HepG2 (cell line): ENCODE measurements around the gene ARL10. TPM values are rescaled to one million over a fixed set of nuclear protein-coding genes. Genes with fewer than 3 reads are reported as not detected.

ENCODE experiments used
- ATAC-seq: fragments of 200-7000 bp; cut with Tn5 transposase; 3 replicates; pipeline ENCODE4 v1.9.1; 2020; ENCODE audit warnings: mild to moderate bottlenecking, moderate library complexity
- BruUV-seq: library from RNA; stranded (reverse); fragments of 400-500 nt; replicated peaks from 2 replicates; lab custom pipeline; 2021; lab: Mats Ljungman, UMichigan
- CTCF ChIA-PET: fragments of 300-600 bp; formaldehyde crosslinking; extraction: SDS; loops from one replicate; lab custom pipeline; 2021; ENCODE audit warnings: low total read pairs, inconsistent platforms, low intra/inter-chr PET ratio; lab: Yijun Ruan, JAX
- POLR2A ChIA-PET: fragments of 350-600 bp; sonication (Branson Sonifier 250); formaldehyde crosslinking; loops from one replicate; lab custom pipeline; 2020; ENCODE audit warnings: antibody characterized with exemption, inconsistent platforms; lab: Yijun Ruan, JAX
- DNase-seq: peaks from one replicate; pipeline ENCODE4 v3.0.0-alpha.2; 2015; ENCODE audit warnings: low spot score
- FAIRE-seq: peaks from 3 replicates; lab custom pipeline; 2011; peaks lifted over from hg19 to GRCh38; lab: Jason Lieb, UNC
- H2AFZ ChIP-seq: one replicate; pipeline ENCODE4 v1.6.1; 2011; ENCODE audit warnings: low read length, inconsistent platforms
- H3K27ac ChIP-seq: fragments of 300-600 bp; 3 replicates; pipeline ENCODE4 v1.8.0; 2011; ENCODE audit warnings: mixed run types, mild to moderate bottlenecking, mixed read lengths, low read length, inconsistent platforms; ENCODE audit not compliant: insufficient read depth; ENCODE audit errors: extremely low read length
- H3K27me3 ChIP-seq, 2 experiments: fragments of 200-600 bp in 1 of 2; 2 replicates in 1 of 2; 3 replicates in 1 of 2; pipeline versions ENCODE4 v1.6.0 to v1.8.0; 2011; ENCODE audit warnings: low read length in 2 of 2, mild to moderate bottlenecking in 2 of 2, moderate library complexity in 2 of 2, inconsistent platforms in 1 of 2; ENCODE audit not compliant: insufficient read depth in 2 of 2, control insufficient read depth in 1 of 2
- H3K36me3 ChIP-seq, 2 experiments: fragments of 200-600 bp in 1 of 2; replicated peaks in 1 of 2; 2 replicates in 1 of 2; 3 replicates in 1 of 2; pipeline versions ENCODE4 v1.5.1 to v1.8.0; 2011; ENCODE audit warnings: low read length in 2 of 2, inconsistent platforms in 1 of 2; ENCODE audit not compliant: insufficient read depth in 2 of 2, control insufficient read depth in 1 of 2
- H3K4me1 ChIP-seq: 2 replicates; pipeline ENCODE4 v1.5.1; 2012; ENCODE audit warnings: low read length, inconsistent platforms; ENCODE audit not compliant: insufficient read depth
- H3K4me2 ChIP-seq: 2 replicates; pipeline ENCODE4 v1.6.0; 2011; ENCODE audit warnings: low read depth, low read length, inconsistent platforms
- H3K4me3 ChIP-seq, 3 experiments: fragments of 200-600 bp in 1 of 3; sonication (generic), shearing (Covaris generic) in 1 of 3; replicated peaks in 1 of 3; 2 replicates each; pipeline ENCODE4 v1.5.1; 2011 to 2016; ENCODE audit warnings: low read length in 3 of 3, inconsistent platforms in 2 of 3, low read depth in 2 of 3, mild to moderate bottlenecking in 2 of 3, control low read depth in 1 of 3, mixed read lengths in 1 of 3; ENCODE audit not compliant: insufficient read depth in 1 of 3
- H3K79me2 ChIP-seq: one replicate; pipeline ENCODE4 v1.6.1; 2011; ENCODE audit warnings: low read length, inconsistent platforms; ENCODE audit not compliant: insufficient read depth
- H3K9ac ChIP-seq: 2 replicates; pipeline ENCODE4 v1.6.0; 2011; ENCODE audit warnings: mild to moderate bottlenecking, low read depth, low read length, inconsistent platforms; ENCODE audit not compliant: insufficient read depth
- H3K9me3 ChIP-seq: 2 replicates; pipeline ENCODE4 v1.5.1; 2012; ENCODE audit warnings: mild to moderate bottlenecking, low read length
- H4K20me1 ChIP-seq: 2 replicates; pipeline ENCODE4 v1.6.0; 2011; ENCODE audit warnings: inconsistent platforms, mild to moderate bottlenecking, low read length, moderate library complexity; ENCODE audit not compliant: insufficient read depth
- ELF3 ChIP-seq: IDR thresholded peaks from 2 replicates; pipeline ENCODE4 v1.6.1; 2016; ENCODE audit warnings: missing genetic modification reagents, missing compliant biosample characterization
- GATA4 ChIP-seq: sonication (generic); IDR thresholded peaks from 2 replicates; pipeline ENCODE4 v1.6.1; 2016; ENCODE audit warnings: antibody characterized with exemption, low read depth, borderline replicate concordance
- MIER3 ChIP-seq: IDR thresholded peaks from 2 replicates; pipeline ENCODE4 v1.6.1; 2016; ENCODE audit warnings: missing compliant biosample characterization, borderline replicate concordance
- POLR2AphosphoS2 ChIP-seq: IDR thresholded peaks from 2 replicates; pipeline ENCODE4 v1.6.1; 2011; ENCODE audit warnings: low read depth, low read length, improper control_type of control experiment
- ZFX ChIP-seq: sonication (generic); formaldehyde crosslinking; IDR thresholded peaks from 2 replicates; pipeline ENCODE4 v1.4.0; 2020; ENCODE audit warnings: mild to moderate bottlenecking, low read depth, missing genetic modification reagents, moderate library complexity
- ZNF234 ChIP-seq: sonication (generic); formaldehyde crosslinking; conservative IDR thresholded peaks from 2 replicates; pipeline ENCODE4 v1.5.1; 2020; ENCODE audit warnings: mild to moderate bottlenecking, missing genetic modification reagents
- ZNF280B ChIP-seq: sonication (generic); formaldehyde crosslinking; IDR thresholded peaks from 2 replicates; pipeline ENCODE4 v1.5.0; 2020; ENCODE audit warnings: missing genetic modification reagents, mild to moderate bottlenecking, borderline replicate concordance
- ZNF280D ChIP-seq: sonication (generic); formaldehyde crosslinking; IDR thresholded peaks from 2 replicates; pipeline ENCODE4 v1.5.1; 2020; ENCODE audit warnings: mild to moderate bottlenecking, missing genetic modification reagents
- ZNF326 ChIP-seq: sonication (generic); formaldehyde crosslinking; IDR thresholded peaks from 2 replicates; pipeline ENCODE4 v1.4.0; 2020; ENCODE audit warnings: missing genetic modification reagents, borderline replicate concordance
- ZNF713 ChIP-seq: sonication (generic); formaldehyde crosslinking; IDR thresholded peaks from 2 replicates; pipeline ENCODE4 v1.4.0; 2020; ENCODE audit warnings: mild to moderate bottlenecking, missing genetic modification reagents
- WGBS: methylation state at CpG from one replicate; pipeline ENCODE4 v1.1.6; 2017; ENCODE audit warnings: low lambda C conversion rate; 5-methylcytosine and 5-hydroxymethylcytosine counted together
- in situ Hi-C: cut with HindIII; loops from 2 replicates; pipeline ENCODE4 v1.10.0; 2017; ENCODE audit warnings: low pct_unique_long_range_greater_than_20kb; ENCODE audit not compliant: extremely low pct_ligation_motif_present
- intact Hi-C: fragments of 100-400 bp; cut with micrococcal nuclease; formaldehyde crosslinking; loops from one replicate; pipeline ENCODE4 v1.10.0; 2022; ENCODE audit not compliant: unreplicated experiment
- polyA plus RNA-seq, 8 experiments: library from polyadenylated mRNA; depleted of rRNA in 3 of 8; stranded (reverse) in 7 of 8; unstranded in 1 of 8; fragments of >200 nt; fragmentation: Illumina TruSeq in 4 of 8; extraction: Trizol in 4 of 8; gene quantifications; 2 replicates each; pipeline versions ENCODE4 v1.2.1 to v1.2.3, GENCODE V29; 2011 to 2016; ENCODE audit warnings: low read depth in 4 of 8, missing spikeins in 1 of 8, mixed read lengths in 1 of 8; ENCODE audit not compliant: insufficient read depth in 1 of 8
- total RNA-seq, 5 experiments: library from RNA; depleted of rRNA; stranded (reverse); fragments of >200 nt; fragmentation: Illumina TruSeq; extraction: Trizol; gene quantifications; 2 replicates each; pipeline ENCODE4 v1.2.3, GENCODE V29; 2016; ENCODE audit warnings: low read depth in 1 of 5

Gene ARL10
- total and polyA plus RNA-seq, 2 of the 13 experiments (the other 11 are each of a cell fraction or from before 2014, with no cell fraction given) = 0.18 to 0.50 TPM

DNA sequence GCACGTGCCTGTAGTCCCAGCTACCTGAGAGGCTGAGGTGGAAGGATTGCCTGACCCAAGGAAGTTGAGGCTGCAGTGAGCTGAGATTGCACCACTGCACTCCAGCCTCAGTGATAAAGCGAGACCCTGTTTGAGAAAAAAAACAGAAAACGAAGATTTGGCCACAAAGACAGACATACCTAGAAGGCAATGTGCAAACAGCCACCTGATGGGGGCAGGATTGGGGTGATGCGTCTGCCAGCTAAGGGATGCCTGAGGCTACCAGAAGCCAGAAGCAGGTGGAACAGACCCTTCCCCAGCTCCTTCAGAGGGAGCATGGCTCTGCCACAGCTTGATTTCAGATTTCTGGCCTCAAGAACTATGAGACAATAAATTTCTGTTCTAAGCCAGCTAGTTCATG, 26.2 kb downstream of the ARL10 start (continued):
- TF ChIP-seq ZNF713 (CRISPR knock-in tag) (no peak), ZFX (CRISPR knock-in tag) (no peak), ZNF326 (CRISPR knock-in tag) (no peak)

GRCh38 chr5:176391999-176392398, 26.7 kb downstream of the ARL10 start:
- no peaks in the 10 kb centered on the region; a peak in 1 of 5 replicates for H3K27me3 ChIP-seq
- no peak overlapping the region for H2AFZ ChIP-seq
- no peak overlapping the region for H3K9ac ChIP-seq
- in situ Hi-C loops (no loop called here), intact Hi-C loops (no loop called here)
- H3K27ac ChIP-seq = no peak overlapping the region
- no peak for TF ChIP-seq ZNF280D (CRISPR knock-in tag)
- no peak for TF ChIP-seq ZNF280B (CRISPR knock-in tag)
- no peak for TF ChIP-seq ELF3 (CRISPR knock-in tag)
- TF ChIP-seq POLR2AphosphoS2 = no peak
- TF ChIP-seq GATA4 = no peak
- no peak for TF ChIP-seq ZNF234 (CRISPR knock-in tag)
- no peak for TF ChIP-seq MIER3 (CRISPR knock-in tag)
- no peak for ATAC-seq
- H3K79me2 ChIP-seq = peaks cover 20% of the 10 kb centered on the region
- no peak for DNase-seq
- 93% methylated on average over 3 of the region's 4 CpGs for WGBS
- BruUV-seq = no TSS peak
- H4K20me1 ChIP-seq = no peaks in the 10 kb centered on the region; the same call in 1 of the 2 replicates
- no peak for FAIRE-seq
- H3K36me3 ChIP-seq = peaks cover 2 to 6% of the 10 kb centered on the region in 2 experiments; a peak in 2 of 5 replicates
- H3K4me2 ChIP-seq = no peak overlapping the region
- no peaks in the 10 kb centered on the region for H3K9me3 ChIP-seq
- CTCF ChIA-PET = no interaction called here
- H3K4me1 ChIP-seq = peaks cover 17% of the 10 kb centered on the region
- H3K4me3 ChIP-seq = no peak overlapping the region
- POLR2A ChIA-PET = no interaction called here
